NCI-H187 treated with DMSO at 0.1 percent for 48 hours (cell line): ENCODE results near the gene NFAT5.
"Not testable (repeated sequence)": the region's sequence is repeated elsewhere in the genome, so short reads cannot be mapped to it uniquely, and the experiment has no call there.

Experiments used
- DNase-seq: peaks from one replicate; lab custom pipeline; 2025; lab: John Stamatoyannopoulos, UW

The NFAT5 gene

DNA sequence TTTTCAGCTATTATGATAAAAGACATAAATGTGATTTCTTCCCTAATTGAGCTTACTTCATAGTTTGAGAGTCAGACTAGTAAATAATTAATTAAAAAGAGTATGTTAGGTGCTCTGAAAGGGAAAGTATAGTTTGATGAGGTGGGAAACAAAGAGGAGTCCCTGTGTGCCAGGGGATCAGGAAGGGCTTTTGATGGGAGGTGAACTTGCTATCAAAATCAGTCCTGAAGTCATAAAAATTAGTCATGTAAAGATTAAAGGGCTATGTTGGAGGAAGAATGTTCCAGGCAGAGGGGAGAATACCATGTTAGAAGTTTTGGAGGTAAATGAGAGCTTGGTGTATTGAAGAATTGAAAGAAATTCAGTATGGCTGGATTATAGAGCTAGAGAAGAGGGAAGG is 31.0 kb downstream of the NFAT5 start:
- DNase-seq, result no peak

DNA sequence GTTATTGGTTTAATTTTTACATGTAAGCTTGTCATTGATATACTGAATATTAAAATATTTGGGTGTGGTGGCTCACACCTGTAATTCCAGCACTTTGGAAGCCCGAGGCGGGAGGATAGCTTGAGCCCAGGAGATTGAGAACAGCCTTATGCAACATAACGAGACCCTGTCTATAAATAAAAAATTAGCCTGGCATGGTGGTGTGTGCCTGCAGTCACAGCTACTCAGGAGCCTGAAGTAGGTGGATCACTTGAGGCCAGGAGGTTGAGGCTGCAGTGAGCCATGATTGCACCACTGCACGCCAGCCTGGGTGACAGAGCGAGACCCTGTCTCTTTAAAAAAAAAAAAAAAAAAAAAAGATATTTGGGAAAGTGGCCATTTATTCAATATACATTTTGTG is 32.3 kb downstream of the NFAT5 start:
- DNase-seq, result no peak

DNA sequence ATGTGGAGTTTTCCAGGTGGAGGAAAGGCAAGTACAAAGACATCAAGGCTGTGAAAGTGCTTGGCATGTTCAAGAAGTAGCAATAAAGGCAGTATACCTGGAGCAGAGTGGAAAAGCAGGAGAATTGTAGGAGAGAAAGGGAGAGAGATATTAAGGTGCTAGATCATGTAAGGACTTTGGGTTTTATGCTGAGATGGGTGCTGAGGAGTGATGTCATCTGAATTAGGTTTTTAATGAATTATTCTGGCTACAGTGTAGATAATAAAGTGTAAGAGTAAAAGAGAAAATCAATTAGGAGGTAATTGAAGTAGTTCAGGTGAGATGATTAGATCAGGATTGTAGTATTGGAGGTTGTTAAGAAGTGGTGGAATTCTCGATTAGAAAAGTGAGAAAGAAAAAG is 34.0 kb downstream of the NFAT5 start:
- no peak for DNase-seq

DNA sequence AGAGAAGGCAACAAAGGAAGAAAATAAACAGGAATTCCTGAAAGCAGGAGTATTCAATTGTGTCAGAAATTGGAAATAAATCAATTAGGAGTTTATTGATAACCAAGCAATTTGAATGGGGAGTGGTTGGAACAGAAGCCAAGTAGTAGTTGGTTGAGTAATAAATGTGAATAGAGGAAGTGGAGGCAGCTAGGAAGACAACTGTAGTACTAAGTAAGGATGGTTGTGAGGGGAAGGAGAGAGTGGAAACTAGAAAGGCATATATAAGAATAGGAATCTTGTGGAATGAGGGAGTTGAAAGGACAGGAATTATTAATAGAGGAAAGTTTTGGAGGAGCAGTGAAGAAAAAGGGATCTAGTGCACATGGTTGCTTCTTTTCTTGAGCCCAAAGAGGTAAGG is 34.4 kb downstream of the NFAT5 start:
- no peak for DNase-seq

DNA sequence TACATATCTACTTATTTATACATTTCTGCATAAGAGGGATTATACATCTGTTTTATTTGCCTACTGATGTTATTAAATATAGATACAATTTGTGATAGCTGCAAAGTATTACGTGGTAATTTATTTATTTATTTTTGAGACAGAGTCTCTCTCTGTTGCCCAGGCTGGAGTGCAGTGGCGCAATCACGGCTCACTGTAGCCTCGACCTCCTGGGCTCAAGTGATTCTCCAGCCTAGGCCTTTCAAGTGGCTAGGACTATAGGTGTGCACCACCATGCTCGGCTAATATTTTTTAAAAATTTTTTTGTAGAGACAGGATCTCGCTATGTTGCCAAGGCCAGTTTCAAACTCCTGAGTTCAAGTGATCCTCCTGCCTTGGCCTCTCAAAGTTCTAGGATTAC is 35.5 kb downstream of the NFAT5 start:
- DNase-seq, result no peak

DNA sequence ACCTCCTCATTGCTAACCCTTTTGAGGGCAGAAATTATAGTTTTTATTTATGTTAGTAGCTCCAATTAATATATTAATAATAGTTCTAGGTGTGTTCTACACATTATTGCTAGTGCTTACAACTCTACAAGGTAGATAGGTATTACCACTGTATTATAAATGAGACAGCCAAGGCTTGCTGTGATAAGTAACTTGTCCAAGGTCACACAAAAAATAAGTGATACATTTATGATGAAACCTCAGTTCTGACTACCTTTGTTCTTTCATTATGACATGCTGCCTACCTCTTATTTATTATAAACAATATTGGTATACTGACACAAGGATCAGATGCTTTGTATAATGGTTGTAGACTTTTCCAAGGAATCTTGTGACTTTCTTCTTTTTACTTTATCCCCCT is 41.2 kb downstream of the NFAT5 start:
- DNase-seq, result no peak

DNA sequence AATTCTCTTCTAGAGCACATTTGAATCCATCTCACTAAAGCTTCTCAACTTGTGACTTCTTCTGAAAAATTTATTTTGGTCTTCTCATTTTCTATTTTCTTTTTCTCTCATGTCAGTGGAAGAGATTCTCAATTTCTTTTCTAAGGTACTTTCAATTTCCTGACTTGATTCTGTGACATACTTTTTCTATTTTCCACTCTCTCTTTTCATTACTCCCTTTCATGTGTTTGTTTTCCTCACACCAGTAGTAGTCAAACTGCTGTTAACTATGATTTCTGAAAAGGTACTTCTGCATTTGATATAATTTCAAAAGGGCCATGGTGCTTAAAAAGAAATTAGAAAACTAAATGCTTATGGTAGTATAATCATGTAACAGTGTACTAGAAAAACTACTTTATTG is 41.9 kb downstream of the NFAT5 start:
- no peak for DNase-seq

DNA sequence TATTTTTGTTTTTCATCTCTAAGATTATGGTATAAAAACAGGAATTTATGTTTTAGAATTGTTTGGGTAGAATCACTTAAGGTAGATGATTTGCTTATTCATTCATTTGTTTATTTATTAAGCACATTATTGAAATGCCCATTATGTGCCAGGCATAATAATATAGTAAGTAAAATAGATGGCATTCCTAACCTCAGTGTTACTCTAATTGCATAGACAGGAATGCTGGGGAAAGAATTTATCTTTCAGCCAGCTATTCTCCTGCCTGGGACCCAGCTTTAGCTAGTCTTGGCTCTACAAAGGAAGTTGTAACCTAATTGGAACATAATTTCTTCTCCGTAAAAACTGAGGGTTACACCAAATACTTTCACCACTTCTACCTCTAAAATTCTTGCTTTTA is 44.6 kb downstream of the NFAT5 start:
- DNase-seq, result no peak

DNA sequence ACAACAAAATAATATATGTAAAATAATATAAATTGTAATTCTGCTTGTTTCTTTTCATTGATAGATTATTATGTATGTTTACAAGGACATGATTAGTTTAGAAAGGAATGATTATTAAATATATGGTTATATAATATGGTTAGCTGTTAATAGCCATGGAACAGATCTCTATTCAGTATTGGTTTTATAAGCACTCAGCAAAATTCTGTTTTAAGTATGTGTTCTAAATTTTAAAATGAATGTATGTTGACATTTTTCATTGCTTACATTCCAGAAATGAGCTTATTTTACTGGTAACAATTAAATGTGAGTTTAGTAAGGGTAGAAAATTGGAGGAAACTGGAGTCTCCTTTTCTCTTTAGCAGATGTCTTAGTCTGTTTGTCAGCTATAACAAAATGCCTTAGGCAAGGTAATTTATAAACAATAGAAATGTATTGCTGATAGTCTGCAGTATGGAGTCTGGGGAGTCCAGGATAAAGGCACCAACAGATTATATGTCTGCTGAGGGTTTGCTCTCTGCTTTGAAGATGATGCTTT is 45.4 kb downstream of the NFAT5 start:
- no peak for DNase-seq

DNA sequence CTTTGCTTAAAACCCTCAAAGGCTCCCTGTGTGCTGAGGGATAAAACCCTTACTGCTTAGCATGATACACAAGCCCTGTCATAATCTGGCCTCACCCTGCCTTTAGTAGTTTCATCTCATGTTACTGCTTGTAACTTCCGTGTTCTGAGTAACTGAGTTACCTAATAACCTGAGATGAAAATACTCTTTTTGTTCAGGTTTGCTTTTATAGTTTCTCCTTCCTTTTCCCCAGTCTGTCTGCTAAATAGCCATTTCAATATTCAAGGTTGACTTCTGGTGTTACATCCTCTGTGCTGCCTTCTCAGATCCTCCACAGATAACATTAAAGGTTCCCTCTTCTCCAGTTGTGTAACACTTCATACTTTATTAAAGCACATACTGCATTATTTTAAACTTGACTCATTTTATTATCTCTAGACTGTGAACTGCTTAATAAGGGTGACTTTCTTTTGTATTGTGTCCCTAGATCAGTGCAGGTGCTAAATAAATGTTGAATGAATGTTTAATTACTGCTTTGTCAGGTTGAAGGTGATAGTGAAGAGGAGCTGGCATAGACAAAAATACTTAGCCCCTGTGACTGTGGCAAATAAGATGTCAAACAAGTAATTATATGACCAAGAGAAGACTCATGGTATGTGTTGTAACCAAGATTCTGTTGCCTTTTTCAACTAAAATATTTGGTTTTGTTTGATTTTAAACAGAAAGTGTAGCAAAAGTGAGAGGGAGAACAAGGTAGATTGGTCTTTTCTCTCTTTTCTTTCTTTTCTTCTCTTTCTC is 47.8 kb downstream of the NFAT5 start:
- no peak for DNase-seq

DNA sequence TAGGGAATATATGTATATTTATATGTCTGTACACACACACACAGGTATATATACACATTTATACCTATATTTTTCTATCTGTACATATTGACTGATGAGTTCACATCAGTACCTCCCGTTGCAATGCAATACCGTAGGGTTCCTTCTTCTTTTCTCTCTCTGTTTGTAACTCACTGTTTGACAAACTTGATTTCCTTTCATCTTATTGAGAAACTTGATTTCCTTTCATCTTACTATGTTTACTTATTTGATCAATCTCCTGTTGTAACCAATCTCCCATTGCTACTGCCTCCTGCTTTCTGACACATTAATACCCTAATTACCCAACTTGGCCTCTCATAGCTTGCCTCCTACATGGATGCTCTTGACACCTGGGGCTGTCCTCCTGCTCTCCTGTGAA is 49.8 kb downstream of the NFAT5 start:
- DNase-seq, result no peak

DNA sequence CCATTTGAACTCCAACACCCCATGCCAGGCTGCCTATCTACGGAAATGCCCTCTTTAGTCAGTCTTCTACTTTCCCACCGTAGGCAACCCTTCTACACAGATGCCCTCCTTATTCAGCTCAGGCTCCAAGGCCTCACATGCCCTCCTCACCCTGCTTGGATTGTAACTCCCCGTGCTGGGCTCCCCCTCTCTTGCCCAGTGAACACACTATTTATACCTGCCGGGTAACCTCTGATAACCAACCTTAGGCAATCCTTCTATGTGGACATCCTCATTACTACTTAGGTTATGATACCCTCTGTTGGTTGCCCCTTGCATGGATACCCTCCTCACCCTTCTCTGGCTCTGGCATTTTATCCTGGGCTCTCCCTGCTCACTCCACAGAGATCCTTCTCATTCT is 50.3 kb downstream of the NFAT5 start:
- DNase-seq, result no peak

DNA sequence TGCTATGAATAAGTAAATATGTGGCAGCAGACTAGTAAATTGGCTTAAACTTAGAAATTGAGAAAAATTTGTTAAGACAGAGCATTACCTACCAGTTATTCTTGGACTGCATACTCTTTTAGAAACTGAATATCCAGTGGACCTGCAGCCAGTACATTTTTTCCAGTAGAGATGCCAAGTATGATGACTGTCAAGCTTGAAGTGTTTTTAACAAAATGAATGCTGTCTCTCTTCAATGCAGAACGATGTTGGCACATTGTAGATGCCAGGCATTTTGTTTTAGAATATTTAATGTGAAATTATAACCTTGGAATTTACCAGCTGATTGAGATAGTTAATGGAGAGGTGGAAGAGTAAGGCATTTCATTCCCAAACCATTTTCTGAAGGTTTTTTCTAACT is 52.5 kb downstream of the NFAT5 start:
- no peak for DNase-seq

DNA sequence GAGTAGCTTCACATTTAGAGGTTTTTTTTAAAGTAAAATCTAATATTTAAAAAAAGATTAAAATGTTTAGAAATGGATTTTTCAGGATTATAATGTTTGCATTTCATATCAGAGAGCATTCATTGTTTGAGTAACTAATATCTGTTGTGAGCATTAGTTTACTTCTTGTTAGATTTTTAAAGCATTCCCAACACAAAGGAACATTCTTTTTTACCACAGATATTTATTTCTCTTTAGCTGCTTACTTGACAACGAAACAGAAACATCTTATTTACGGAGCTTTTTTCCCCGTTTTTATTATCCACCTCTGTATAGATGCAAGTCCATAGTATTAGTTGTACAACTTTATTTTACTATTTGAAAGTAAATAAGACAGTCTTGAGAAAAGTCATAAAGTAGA is 53.0 kb downstream of the NFAT5 start:
- no peak for DNase-seq

DNA sequence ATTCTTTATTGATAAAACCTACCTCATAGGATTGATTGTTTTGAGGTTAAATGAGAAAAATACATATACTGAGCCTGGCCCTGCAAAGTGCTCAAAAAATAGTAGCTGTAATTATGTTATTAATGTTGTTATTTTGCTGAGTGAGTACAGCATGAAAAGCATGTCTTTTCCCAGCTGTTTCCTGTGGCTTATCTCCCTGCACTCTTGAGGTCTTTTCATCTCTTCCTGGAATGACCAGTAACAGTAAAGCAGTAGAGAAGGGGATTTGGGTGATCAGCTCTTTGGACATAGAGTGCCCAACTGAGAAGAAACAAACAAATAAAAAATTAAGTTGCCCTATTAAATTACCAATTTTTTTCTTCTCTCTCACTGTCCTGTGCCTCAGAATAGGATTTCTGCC is 53.7 kb downstream of the NFAT5 start:
- DNase-seq, result no peak

DNA sequence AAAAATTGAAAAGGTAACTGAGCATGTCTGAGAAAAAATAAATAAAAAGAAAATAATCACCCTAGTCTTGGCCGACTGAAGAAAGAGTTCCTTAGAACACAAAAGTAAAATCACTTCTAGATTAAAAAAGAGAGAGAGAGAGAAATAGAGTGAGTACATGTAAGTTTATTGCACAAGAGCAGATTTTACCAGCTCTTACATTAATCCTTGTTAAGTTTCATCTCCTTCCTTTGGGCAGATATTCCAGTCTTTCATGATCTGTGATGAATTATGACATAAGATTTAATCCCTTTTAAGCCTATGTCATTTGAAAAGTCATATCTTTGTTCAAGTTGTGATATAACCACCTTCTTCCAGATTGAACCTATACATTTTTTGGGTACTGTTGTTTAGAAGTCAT is 54.8 kb downstream of the NFAT5 start:
- DNase-seq, result no peak

DNA sequence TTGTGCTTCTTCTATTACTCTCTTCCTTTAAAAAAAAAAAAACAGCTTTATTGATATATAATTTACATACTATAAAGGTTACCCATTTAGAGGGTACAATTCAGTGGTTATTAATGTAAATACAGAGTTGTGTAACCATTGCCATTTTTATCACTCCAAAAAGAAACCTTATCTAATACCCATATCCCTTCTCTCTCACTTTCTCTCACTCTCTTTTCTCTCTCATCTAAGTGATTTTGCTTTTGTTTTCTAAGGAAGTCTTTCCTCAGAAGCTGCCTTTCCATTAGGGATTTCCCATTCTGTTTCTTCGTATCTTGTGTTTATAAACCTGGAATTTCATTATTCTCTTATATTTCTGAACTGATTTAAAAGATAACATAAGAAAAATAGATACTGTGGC is 55.5 kb downstream of the NFAT5 start:
- no peak for DNase-seq

DNA sequence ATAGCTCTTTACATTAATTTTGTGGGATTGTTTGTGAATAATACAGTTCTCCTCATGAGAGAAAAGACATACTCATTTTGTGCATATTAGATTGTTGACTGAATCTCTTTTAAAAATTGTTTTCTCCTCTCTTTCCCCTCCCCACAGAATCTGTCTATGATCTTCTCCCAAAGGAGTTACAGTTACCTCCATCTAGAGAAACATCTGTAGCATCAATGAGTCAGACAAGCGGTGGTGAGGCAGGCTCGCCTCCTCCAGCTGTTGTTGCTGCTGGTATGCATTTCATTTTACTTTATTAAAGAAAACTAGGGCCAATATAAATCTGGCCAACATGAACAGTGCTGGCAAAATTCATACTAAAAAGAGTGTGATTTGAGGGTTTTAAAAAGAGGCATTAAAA is 60.5 kb downstream of the NFAT5 start:
- DNase-seq, result no peak

DNA sequence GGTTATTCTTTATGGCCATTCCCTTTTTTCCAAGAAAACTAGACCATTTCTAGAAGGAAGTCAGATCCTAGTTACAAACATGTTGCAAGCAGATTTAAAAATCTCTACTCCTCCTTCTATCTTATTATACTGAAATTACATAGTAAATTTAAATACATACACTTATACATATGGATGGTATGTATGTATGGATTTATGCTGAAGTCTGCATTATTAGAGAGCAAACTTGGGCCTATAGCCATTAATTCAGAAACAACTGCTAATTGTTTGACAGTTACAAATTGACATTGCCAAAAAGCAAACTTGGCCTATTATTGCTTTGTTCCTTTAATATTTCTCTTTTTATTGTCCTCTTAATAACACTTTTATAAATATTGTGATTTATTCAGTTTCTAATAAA is 67.1 kb downstream of the NFAT5 start:
- DNase-seq, result no peak

DNA sequence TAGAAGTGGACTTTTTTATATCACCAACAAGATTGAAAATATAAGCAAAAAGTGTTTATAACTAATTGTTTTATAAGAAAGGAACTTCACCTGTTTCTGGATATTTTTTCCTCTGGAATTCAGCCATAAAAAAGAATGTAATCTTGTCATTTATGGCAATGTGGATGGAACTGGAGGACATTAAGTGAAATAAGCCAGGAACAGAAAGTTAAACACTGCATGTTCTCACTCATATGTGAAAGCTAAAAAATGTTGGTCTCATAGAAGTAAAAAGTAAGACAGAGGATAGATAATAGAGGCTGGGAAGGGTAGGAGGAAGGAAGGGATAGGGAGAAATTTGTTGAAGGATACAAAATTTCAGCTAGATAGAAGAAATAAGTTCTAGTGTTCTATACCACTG is 67.6 kb downstream of the NFAT5 start:
- no peak for DNase-seq

DNA sequence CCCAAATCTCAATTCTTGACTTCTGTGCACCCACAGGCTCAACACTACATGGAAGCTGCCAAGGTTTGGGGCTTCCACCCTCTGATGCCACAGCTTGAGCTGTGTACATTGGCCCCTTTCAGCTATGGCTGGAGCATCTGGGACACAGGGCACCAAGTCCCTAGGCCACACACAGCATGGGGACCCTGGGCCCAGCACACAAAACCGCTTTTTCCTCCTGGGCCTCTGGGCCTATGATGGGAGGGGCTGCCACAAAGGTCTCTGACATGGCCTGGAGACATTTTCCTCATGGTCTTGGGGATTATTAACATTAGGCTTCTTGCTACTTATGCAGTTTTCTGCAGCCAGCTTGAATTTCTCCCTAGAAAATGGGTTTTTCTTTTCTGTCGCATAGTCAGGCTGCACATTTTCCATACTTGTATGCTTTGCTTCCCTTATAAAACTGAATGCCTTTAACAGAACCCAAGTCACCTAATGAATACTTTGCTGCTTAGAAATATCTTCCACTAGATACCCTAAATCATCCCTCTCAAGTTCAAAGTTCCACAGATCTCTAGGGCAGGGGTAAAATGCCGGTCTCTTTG is 70.9 kb downstream of the NFAT5 start:
- not testable (repeated sequence) for DNase-seq

DNA sequence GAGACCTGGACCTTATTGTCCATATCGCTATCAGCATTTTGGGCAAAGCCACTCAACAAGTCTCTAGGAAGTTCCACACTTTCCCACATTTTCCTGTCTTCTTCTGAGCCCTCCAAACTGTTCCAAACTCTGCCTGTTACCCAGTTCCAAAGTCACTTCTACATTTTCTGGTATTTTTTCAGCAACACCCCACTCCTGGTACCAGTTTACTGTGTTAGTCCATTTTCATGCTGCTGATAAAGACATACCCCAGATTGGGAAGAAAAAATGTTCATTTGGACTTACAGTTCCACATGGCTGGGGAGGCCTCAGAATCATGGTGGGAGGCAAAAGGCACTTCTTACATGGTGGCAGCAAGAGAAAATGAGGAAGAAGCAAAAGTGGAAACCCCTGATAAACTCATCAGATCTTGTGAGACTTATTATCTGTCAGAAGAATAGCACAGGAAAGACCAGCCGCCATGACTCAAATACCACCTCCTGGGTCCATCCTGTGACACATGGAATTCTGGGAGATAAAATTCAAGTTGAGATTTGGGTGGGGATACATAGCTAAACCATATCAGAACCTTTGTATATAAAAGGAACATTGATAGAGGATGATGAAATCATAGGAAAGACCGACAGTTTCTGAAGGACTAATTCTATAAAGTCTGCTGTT is 71.6 kb downstream of the NFAT5 start:
- not testable (repeated sequence) for DNase-seq

DNA sequence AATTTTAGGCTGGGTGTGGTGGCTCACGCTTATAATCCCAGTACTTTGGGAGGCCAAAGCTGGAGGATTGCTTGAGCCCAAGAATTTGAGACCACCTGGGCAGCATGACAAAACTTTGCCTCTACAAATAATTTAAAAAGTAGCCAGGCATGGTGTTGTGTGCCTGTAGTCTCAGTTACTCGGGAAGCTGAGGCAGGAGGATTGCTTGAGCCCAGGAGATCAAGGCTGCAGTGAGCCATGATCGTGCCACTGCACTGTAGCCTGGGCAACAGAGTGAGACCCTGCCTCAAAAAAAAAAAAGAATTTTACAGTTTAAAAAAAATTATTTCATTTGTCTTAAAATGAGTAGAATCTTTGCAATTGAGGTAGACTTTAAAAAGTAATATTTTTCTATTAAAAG is 78.2 kb downstream of the NFAT5 start:
- DNase-seq, result not testable (repeated sequence)
